GM12878 (cell line): ENCODE results near the gene TIFAB. TPM values are rescaled to one million over a fixed set of nuclear protein-coding genes. Genes with fewer than 3 reads are reported as not detected.
A peak's percentile ranks its signal among the peaks of the same experiment; 100 is the strongest.

Experiments used
- ATAC-seq: fragments of 200-7000 bp; cut with Tn5 transposase; 3 replicates; pipeline ENCODE4 v1.9.1; 2020; ENCODE audit warnings: mild to moderate bottlenecking, moderate library complexity
- BruUV-seq: library from RNA; stranded (reverse); fragments of 400-500 nt; replicated peaks from 2 replicates; lab custom pipeline; 2021; lab: Mats Ljungman, UMichigan
- CTCF ChIA-PET: fragments of 300-600 bp; sonication (Branson Sonifier 250); formaldehyde crosslinking; extraction: SDS; loops from one replicate; lab custom pipeline; 2021; ENCODE audit warnings: inconsistent platforms; lab: Yijun Ruan, JAX
- POLR2A ChIA-PET: fragments of 350-600 bp; formaldehyde crosslinking; extraction: SDS; loops from one replicate; lab custom pipeline; 2021; ENCODE audit warnings: inconsistent platforms; lab: Charles Lee
- RAD21 ChIA-PET: fragments of 300-600 bp; sonication (Branson Sonifier 250); formaldehyde crosslinking; loops from one replicate; lab custom pipeline; 2023; ENCODE audit warnings: antibody characterized with exemption; ENCODE audit not compliant: unreplicated experiment; lab: Charles Lee
- SMC1A ChIA-PET: fragments of 300-600 bp; sonication (Branson Sonifier 250); formaldehyde crosslinking; loops from one replicate; lab custom pipeline; 2023; ENCODE audit not compliant: unreplicated experiment, uncharacterized antibody; lab: Charles Lee
- DNase-seq: peaks from one replicate; pipeline ENCODE4 v3.0.0-alpha.2; 2011; ENCODE audit warnings: low read depth, low spot score
- FAIRE-seq: peaks from 3 replicates; lab custom pipeline; 2011; peaks lifted over from hg19 to GRCh38; lab: Jason Lieb, UNC
- H2AFZ ChIP-seq: 2 replicates; pipeline ENCODE4 v1.6.0; 2011; ENCODE audit warnings: low read depth, low read length, control low read depth; ENCODE audit not compliant: control insufficient read depth
- H3K27ac ChIP-seq: 2 replicates; pipeline ENCODE4 v1.5.1; 2011; ENCODE audit warnings: control low read depth; ENCODE audit not compliant: control insufficient read depth, insufficient read depth
- H3K27me3 ChIP-seq, 2 experiments: replicated peaks in 1 of 2; 2 replicates each; pipeline versions ENCODE4 v1.6.0 to v1.6.1; 2011; ENCODE audit warnings: low read length in 1 of 2; ENCODE audit not compliant: control insufficient read depth in 2 of 2, insufficient read depth in 2 of 2
- H3K36me3 ChIP-seq, 2 experiments: 2 replicates each; pipeline ENCODE4 v1.5.1; 2011; ENCODE audit warnings: low read length in 1 of 2; ENCODE audit not compliant: control insufficient read depth in 2 of 2, insufficient read depth in 2 of 2
- H3K4me1 ChIP-seq: 2 replicates; pipeline ENCODE4 v1.6.1; 2011; ENCODE audit warnings: mild to moderate bottlenecking, low read length, moderate library complexity, mixed read lengths; ENCODE audit not compliant: control insufficient read depth, insufficient read depth
- H3K4me2 ChIP-seq: 2 replicates; pipeline ENCODE4 v1.6.0; 2011; ENCODE audit warnings: control low read depth; ENCODE audit not compliant: control insufficient read depth, insufficient read depth
- H3K4me3 ChIP-seq: fragments of 200-600 bp; sonication (generic); 2 replicates; pipeline ENCODE4 v1.5.1; 2016
- H3K79me2 ChIP-seq: 2 replicates; pipeline ENCODE4 v1.6.0; 2011; ENCODE audit warnings: low read length; ENCODE audit not compliant: control insufficient read depth, insufficient read depth
- H3K9ac ChIP-seq: 2 replicates; pipeline ENCODE4 v1.8.0; 2011; ENCODE audit warnings: low read length, control low read depth, mixed read lengths; ENCODE audit not compliant: control insufficient read depth, insufficient read depth
- H3K9me3 ChIP-seq: replicated peaks from 3 replicates; pipeline ENCODE4 v1.5.1; 2011; ENCODE audit warnings: mild to moderate bottlenecking, low read length; ENCODE audit not compliant: control insufficient read depth, insufficient read depth
- H4K20me1 ChIP-seq: 2 replicates; pipeline ENCODE4 v1.6.0; 2011; ENCODE audit not compliant: control insufficient read depth, insufficient read depth
- BCL11A ChIP-seq: IDR thresholded peaks from 2 replicates; pipeline ENCODE4 v1.6.1; 2011; ENCODE audit warnings: low read depth, low read length
- CTCF ChIP-seq, 3 experiments: IDR thresholded peaks in 2 of 3; conservative IDR thresholded peaks in 1 of 3; 2 replicates each; pipeline ENCODE4 v1.5.1; 2011; ENCODE audit warnings: low read depth in 3 of 3, low read length in 3 of 3, mild to moderate bottlenecking in 3 of 3, control low read depth in 2 of 3, moderate library complexity in 2 of 3, inconsistent platforms in 1 of 3, mixed read lengths in 1 of 3; ENCODE audit not compliant: control insufficient read depth in 2 of 3, insufficient read depth in 1 of 3; ENCODE audit errors: extremely low read depth in 1 of 3
- EGR1 ChIP-seq, 2 experiments: IDR thresholded peaks; 1 replicate in 1 of 2; 2 replicates in 1 of 2; pipeline ENCODE4 v1.6.1; 2011 to 2012; ENCODE audit warnings: low read depth in 2 of 2, low read length in 2 of 2, borderline replicate concordance in 1 of 2, mild to moderate bottlenecking in 1 of 2, moderate library complexity in 1 of 2
- HDAC6 ChIP-seq: fragments of 200-600 bp; sonication (generic); IDR thresholded peaks from one replicate; pipeline ENCODE4 v1.8.0; 2017; ENCODE audit warnings: antibody characterized with exemption; ENCODE audit not compliant: unreplicated experiment
- RAD21 ChIP-seq: IDR thresholded peaks from 2 replicates; pipeline ENCODE4 v1.6.1; 2011; ENCODE audit warnings: mild to moderate bottlenecking, low read depth, low read length, moderate library complexity; ENCODE audit not compliant: insufficient read depth
- TCF12 ChIP-seq: IDR thresholded peaks from 2 replicates; pipeline ENCODE4 v1.6.1; 2011; ENCODE audit warnings: low read depth, mild to moderate bottlenecking, low read length
- WGBS: methylation state at CpG from one replicate; pipeline ENCODE4 v1.1.6; 2016; ENCODE audit warnings: low lambda C conversion rate; ENCODE audit not compliant: insufficient replicate concordance, insufficient coverage; ENCODE audit errors: missing lambda C conversion rate; 5-methylcytosine and 5-hydroxymethylcytosine counted together
- in situ Hi-C: fragments of 300-500 bp; cut with MboI; formaldehyde crosslinking; loops from 9 replicates; pipeline ENCODE4 v1.14.3; 2018; ENCODE audit warnings: mixed read lengths
- intact Hi-C: fragments of 100-400 bp; cut with micrococcal nuclease; formaldehyde crosslinking; loops from one replicate; pipeline ENCODE4 v1.14.2; 2022; ENCODE audit not compliant: unreplicated experiment
- polyA plus RNA-seq, 11 experiments: library from polyadenylated mRNA; depleted of rRNA in 4 of 11; unstranded in 6 of 11; stranded (reverse) in 5 of 11; fragments of >200 nt; fragmentation: Nextera tagmentation in 4 of 11; fragmentation: Illumina TruSeq in 1 of 11; extraction: Ambion mirVana in 4 of 11; extraction: Trizol in 1 of 11; gene quantifications; 1 replicate in 1 of 11; 2 replicates in 10 of 11; pipeline versions ENCODE4 v1.2.1 to v1.2.3, GENCODE V29; 2011 to 2016; ENCODE audit warnings: inconsistent platforms in 2 of 11, missing spikeins in 2 of 11, low read depth in 1 of 11
- total RNA-seq, 4 experiments: library from RNA; depleted of rRNA in 3 of 4; stranded (reverse); fragments of >200 nt in 3 of 4; fragmentation: Illumina TruSeq in 1 of 4; extraction: Trizol in 1 of 4; gene quantifications; 2 replicates each; pipeline versions ENCODE4 v1.2.1 to v1.2.3, GENCODE V29; 2013 to 2021
- TF ChIP-seq, protein P1 (sequence below): fragments of 450-650 bp; IDR thresholded peaks from 2 replicates; pipeline ENCODE4 v1.6.1; 2017; ENCODE audit warnings: mild to moderate bottlenecking, moderate library complexity

TIFAB gene
- total and polyA plus RNA-seq, 10 of the 15 experiments (the other 5 are each of a cell fraction or from before 2014, with no cell fraction given): not detected

DNA sequence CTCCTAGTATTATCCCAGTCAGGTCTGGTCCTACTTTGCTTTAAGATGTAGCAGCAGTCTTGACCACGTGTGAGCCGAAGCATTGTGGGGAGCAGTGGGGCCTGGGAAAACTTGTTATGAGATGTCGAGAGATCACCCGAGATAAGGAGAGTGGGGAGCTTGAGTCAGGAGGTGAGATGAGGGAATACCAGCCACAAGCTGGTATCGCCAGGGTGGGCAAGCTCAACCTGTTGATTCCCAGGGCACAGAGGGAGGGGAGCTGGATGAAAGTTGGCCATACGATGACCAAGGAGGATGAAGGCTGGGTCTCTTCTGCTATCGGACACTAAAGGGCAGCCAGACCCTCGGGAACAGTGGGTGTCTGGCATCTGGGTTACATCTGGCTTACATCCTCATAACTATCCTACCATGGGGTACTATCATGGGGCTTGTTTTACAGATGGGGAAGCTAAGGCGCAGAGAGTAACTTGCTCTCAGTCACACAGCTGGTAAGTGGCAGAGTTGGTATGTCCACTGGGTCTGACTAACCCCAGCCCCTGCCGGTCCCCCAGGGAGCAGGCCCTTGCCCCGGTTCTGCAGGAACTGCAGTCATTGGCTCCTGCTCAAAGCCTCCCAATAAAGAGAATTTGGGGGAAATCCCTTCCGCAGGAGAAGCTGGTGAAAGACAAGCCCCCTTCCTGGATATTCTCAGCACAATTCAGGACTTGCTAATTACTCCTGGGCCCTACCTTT is 13.4 kb upstream of the TIFAB start:
- no peaks in the 10 kb centered on the region for H4K20me1 ChIP-seq
- no peak overlapping the region for H3K4me3 ChIP-seq
- TF ChIP-seq HDAC6: no peak
- no peak for TF ChIP-seq EGR1 (IDR thresholded peaks at IDR 0.05; ENCODE audit: borderline replicate concordance in 1 of 2, low read depth in 2 of 2, low read length in 2 of 2)
- TF ChIP-seq, all 136 proteins: peak for 0
- no TSS peak for BruUV-seq
- no peaks in the 10 kb centered on the region for H3K9me3 ChIP-seq
- H3K79me2 ChIP-seq: no peaks in the 10 kb centered on the region
- H3K4me2 ChIP-seq: no peak overlapping the region
- POLR2A ChIA-PET: no interaction called here
- H2AFZ ChIP-seq: no peak overlapping the region
- FAIRE-seq (no peak), ATAC-seq (no peak), DNase-seq (no peak)
- H3K27ac ChIP-seq: no peak overlapping the region
- H3K36me3 ChIP-seq: no peaks in the 10 kb centered on the region
- peaks cover 0 to 3% of the 10 kb centered on the region in 2 experiments; a peak in 3 of 4 replicates for H3K27me3 ChIP-seq
- in situ Hi-C loops: loop anchor here (5.0 kb wide), 1 partner anchor 87 kb away; no protein-coding TSS in a partner anchor
- H3K4me1 ChIP-seq: no peaks in the 10 kb centered on the region; the same call in 1 of the 2 replicates
- WGBS: 36% methylated on average over 12 of the region's 12 CpGs
- SMC1A ChIA-PET: interaction anchor here (1.0 to 7.1 kb wide), 5 partner anchors 8 to 100 kb away, joined by 3 to 63 read pairs (median 3); no protein-coding TSS in a partner anchor
- no peak overlapping the region for H3K9ac ChIP-seq
- CTCF ChIA-PET: interaction anchor here (0.8 to 16.3 kb wide), 10 partner anchors 9 to 105 kb away, joined by 3 to 363 read pairs (median 8); no protein-coding TSS in a partner anchor
- RAD21 ChIA-PET: interaction anchor here (0.9 to 3.7 kb wide), 5 partner anchors 8 to 101 kb away, joined by 4 to 47 read pairs (median 6); no protein-coding TSS in a partner anchor
- intact Hi-C loops: loop anchor here (1.0 to 2.0 kb wide), 3 partner anchors 87 to 365 kb away; no protein-coding TSS in a partner anchor

DNA sequence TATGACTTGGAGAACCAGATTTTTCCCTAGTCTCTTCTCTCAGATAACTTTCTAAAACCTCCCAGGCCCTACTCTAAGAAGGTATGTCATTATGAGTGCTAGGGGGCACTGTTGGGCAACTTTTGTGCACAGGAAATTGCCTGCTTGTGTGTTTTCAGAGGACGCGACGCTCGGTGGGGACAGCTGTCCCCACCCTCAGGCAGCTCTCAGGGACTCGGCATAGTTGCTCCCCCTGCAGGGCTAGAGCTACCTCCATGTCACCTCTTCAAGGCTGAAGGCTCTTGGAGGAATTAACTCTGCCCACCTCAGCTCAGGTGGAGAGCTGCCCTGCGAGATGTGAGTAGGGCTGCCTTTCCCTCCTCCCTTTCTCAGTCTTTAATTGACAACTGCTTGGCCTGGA is 10.2 kb upstream of the TIFAB start:
- BruUV-seq: no TSS peak
- 6% methylated on average over 6 of the region's 6 CpGs for WGBS
- no peak for DNase-seq
- TF ChIP-seq BCL11A (no peak), CTCF (IDR thresholded peaks at IDR 0.05 in 2 of 3, conservative IDR thresholded peaks at IDR 0.05 in 1 of 3; ENCODE audit: control insufficient read depth in 2 of 3, extremely low read depth in 1 of 3, insufficient read depth in 1 of 3, low read depth in 3 of 3, low read length in 3 of 3) (peak; percentile 42 to 67 (median 55); a peak in 5 of 6 replicates), RAD21 (peak; percentile 59), TCF12 (0 out of 2 replicates have a peak, but pooled peaks have one; percentile 22)
- TF ChIP-seq, protein P1, sequence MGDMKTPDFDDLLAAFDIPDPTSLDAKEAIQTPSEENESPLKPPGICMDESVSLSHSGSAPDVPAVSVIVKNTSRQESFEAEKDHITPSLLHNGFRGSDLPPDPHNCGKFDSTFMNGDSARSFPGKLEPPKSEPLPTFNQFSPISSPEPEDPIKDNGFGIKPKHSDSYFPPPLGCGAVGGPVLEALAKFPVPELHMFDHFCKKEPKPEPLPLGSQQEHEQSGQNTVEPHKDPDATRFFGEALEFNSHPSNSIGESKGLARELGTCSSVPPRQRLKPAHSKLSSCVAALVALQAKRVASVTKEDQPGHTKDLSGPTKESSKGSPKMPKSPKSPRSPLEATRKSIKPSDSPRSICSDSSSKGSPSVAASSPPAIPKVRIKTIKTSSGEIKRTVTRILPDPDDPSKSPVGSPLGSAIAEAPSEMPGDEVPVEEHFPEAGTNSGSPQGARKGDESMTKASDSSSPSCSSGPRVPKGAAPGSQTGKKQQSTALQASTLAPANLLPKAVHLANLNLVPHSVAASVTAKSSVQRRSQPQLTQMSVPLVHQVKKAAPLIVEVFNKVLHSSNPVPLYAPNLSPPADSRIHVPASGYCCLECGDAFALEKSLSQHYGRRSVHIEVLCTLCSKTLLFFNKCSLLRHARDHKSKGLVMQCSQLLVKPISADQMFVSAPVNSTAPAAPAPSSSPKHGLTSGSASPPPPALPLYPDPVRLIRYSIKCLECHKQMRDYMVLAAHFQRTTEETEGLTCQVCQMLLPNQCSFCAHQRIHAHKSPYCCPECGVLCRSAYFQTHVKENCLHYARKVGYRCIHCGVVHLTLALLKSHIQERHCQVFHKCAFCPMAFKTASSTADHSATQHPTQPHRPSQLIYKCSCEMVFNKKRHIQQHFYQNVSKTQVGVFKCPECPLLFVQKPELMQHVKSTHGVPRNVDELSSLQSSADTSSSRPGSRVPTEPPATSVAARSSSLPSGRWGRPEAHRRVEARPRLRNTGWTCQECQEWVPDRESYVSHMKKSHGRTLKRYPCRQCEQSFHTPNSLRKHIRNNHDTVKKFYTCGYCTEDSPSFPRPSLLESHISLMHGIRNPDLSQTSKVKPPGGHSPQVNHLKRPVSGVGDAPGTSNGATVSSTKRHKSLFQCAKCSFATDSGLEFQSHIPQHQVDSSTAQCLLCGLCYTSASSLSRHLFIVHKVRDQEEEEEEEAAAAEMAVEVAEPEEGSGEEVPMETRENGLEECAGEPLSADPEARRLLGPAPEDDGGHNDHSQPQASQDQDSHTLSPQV: no peak

More for the DNA sequence above, 10.2 kb upstream of the TIFAB start:
- H3K79me2 ChIP-seq: no peaks in the 10 kb centered on the region
- ATAC-seq (peak; percentile 75), FAIRE-seq (peak; percentile 31)
- H3K36me3 ChIP-seq: no peaks in the 10 kb centered on the region
- H3K9ac ChIP-seq: no peak overlapping the region
- intact Hi-C loops: no loop called here
- H3K4me2 ChIP-seq: no peak overlapping the region
- ChIA-PET POLR2A (interaction anchor here (0.7 kb wide), 1 partner anchor 21 kb away, joined by 7 read pairs; no protein-coding TSS in a partner anchor), CTCF (interaction anchor here (0.6 to 16.3 kb wide), 19 partner anchors 8 to 1860 kb away, joined by 3 to 363 read pairs (median 4); partner anchors contain the start of gene DCANP1), RAD21 (interaction anchor here (0.7 to 3.0 kb wide), 4 partner anchors 85 to 104 kb away, joined by 3 to 20 read pairs (median 4); no protein-coding TSS in a partner anchor), SMC1A (interaction anchor here (1.1 to 7.1 kb wide), 4 partner anchors 38 to 104 kb away, joined by 3 to 63 read pairs (median 4); no protein-coding TSS in a partner anchor)
- in situ Hi-C loops: loop anchor here (5.0 kb wide), 1 partner anchor 370 kb away; the partner anchor contains the start of gene SLC25A48
- no peaks in the 10 kb centered on the region; the same call in 1 of the 2 replicates for H3K4me1 ChIP-seq
- H4K20me1 ChIP-seq: no peaks in the 10 kb centered on the region
- no peak overlapping the region for H3K4me3 ChIP-seq
- H2AFZ ChIP-seq: no peak overlapping the region
- H3K9me3 ChIP-seq: no peaks in the 10 kb centered on the region
- H3K27ac ChIP-seq: no peak overlapping the region
- H3K27me3 ChIP-seq: peaks cover 0 to 2% of the 10 kb centered on the region in 2 experiments; a peak in 3 of 4 replicates
